SJSA1 (cell line): ENCODE measurements around the gene PLS3. TPM values are rescaled to one million over a fixed set of nuclear protein-coding genes. Genes with fewer than 3 reads are reported as not detected.
A peak's percentile ranks its signal among the peaks of the same experiment; 100 is the strongest.
"Not testable (repeated sequence)": the region's sequence is repeated elsewhere in the genome, so short reads cannot be mapped to it uniquely, and the experiment has no call there.

Experiments
- DNase-seq, 2 experiments: peaks; one replicate each; pipeline ENCODE4 v3.0.0-alpha.2; 2015 to 2020; ENCODE audit warnings: low spot score in 2 of 2, low read depth in 1 of 2
- H3K27ac ChIP-seq: fragments of 250-450 bp; sonication (Bioruptor Pico); 2 replicates; pipeline ENCODE4 v1.5.1; 2020; ENCODE audit warnings: mild to moderate bottlenecking, moderate library complexity
- H3K27me3 ChIP-seq: fragments of 250-450 bp; sonication (Bioruptor Pico); replicated peaks from 2 replicates; pipeline ENCODE4 v1.5.1; 2020; ENCODE audit warnings: mild to moderate bottlenecking, moderate library complexity
- H3K36me3 ChIP-seq: fragments of 250-450 bp; sonication (Bioruptor Pico); 2 replicates; pipeline ENCODE4 v1.5.1; 2020; ENCODE audit warnings: mild to moderate bottlenecking
- H3K4me1 ChIP-seq: fragments of 250-450 bp; sonication (Bioruptor Pico); replicated peaks from 2 replicates; pipeline ENCODE4 v1.6.1; 2021; ENCODE audit warnings: mild to moderate bottlenecking
- H3K4me3 ChIP-seq: fragments of 250-450 bp; sonication (Bioruptor Pico); 2 replicates; pipeline ENCODE4 v1.5.1; 2020; ENCODE audit warnings: mild to moderate bottlenecking
- H3K9me3 ChIP-seq: fragments of 250-450 bp; sonication (Bioruptor Pico); replicated peaks from 2 replicates; pipeline ENCODE4 v1.5.1; 2020; ENCODE audit warnings: mild to moderate bottlenecking
- total RNA-seq: library from RNA; depleted of rRNA; stranded (reverse); fragments of >200 nt; shearing (Covaris generic); gene quantifications from 2 replicates; pipeline ENCODE4 v1.2.3, GENCODE V29; 2014; rRNA removed

Gene PLS3, protein sequence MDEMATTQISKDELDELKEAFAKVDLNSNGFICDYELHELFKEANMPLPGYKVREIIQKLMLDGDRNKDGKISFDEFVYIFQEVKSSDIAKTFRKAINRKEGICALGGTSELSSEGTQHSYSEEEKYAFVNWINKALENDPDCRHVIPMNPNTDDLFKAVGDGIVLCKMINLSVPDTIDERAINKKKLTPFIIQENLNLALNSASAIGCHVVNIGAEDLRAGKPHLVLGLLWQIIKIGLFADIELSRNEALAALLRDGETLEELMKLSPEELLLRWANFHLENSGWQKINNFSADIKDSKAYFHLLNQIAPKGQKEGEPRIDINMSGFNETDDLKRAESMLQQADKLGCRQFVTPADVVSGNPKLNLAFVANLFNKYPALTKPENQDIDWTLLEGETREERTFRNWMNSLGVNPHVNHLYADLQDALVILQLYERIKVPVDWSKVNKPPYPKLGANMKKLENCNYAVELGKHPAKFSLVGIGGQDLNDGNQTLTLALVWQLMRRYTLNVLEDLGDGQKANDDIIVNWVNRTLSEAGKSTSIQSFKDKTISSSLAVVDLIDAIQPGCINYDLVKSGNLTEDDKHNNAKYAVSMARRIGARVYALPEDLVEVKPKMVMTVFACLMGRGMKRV
- total RNA-seq, result 285 and 317 TPM in 2 replicates

DNA sequence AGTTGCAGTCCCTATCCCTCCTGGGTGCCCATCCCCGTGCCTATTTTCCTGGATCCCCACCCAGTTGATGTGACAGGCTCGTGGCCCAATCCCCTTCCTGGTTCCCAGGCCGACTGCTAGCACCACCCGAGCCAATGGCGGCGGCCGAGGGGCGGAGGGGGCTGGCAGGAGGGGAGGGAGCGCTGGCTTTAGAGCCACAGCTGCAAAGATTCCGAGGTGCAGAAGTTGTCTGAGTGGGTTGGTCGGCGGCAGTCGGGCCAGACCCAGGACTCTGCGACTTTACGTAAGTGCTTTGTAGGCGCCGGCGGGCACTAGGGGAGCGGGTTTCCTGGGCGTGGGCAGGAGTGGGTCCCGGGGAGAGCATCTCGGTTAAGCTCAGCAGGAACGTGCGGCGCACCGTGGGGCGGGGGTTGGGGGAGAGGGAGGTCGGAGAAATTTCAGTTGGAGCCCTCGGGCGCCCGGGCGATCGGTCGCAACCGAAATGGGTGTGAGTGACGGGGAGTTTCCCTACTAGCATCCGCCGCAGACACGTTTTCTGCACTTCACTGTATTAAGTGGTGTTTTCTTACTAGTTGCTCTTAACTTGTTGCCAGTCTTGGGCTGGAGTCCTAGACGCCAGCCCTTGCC, at the start of gene PLS3:
PLS3 (plus strand) TSS at position 197 of the 627 bp plus-strand sequence. CDS start 49,077 bp downstream, outside the sequence.
- peak within 1 kb of the TSS; percentile 67 for H3K4me3 ChIP-seq
- DNase-seq, result peak; percentile 72 to 90
- peak within 1 kb of the TSS; percentile 60 for H3K27ac ChIP-seq
- H3K4me1 ChIP-seq, result peaks cover 25% of the 10 kb centered on the region
- H3K27me3 ChIP-seq, result no peaks in the 10 kb centered on the region
- H3K9me3 ChIP-seq, result no peaks in the 10 kb centered on the region
- H3K36me3 ChIP-seq, result peaks cover 3% of the 10 kb centered on the region; the same call in 1 of the 2 replicates

DNA sequence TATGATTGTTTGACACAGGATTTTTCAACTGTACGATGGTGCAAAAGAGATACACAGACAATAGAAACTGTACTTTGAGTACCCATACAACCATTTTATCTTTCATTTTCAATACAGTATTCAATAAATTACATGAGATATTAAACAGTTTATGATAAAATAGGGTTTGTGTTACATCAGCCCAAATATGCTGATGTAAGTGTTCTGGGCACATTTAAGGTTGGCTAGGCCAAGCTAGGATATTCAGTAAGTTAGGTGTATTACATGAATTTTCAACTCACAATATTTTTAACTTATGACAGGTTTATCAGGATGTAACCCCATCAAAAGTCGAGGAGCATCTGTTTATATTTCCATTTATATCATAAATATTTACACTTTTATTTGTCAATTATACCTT, 42.9 kb upstream of the PLS3 start:
- no peaks in the 10 kb centered on the region for H3K9me3 ChIP-seq
- H3K36me3 ChIP-seq, result no peaks in the 10 kb centered on the region
- no peak overlapping the region for H3K27ac ChIP-seq
- H3K27me3 ChIP-seq, result no peaks in the 10 kb centered on the region
- no peak overlapping the region for H3K4me3 ChIP-seq
- no peaks in the 10 kb centered on the region for H3K4me1 ChIP-seq
- DNase-seq, result no peak

DNA sequence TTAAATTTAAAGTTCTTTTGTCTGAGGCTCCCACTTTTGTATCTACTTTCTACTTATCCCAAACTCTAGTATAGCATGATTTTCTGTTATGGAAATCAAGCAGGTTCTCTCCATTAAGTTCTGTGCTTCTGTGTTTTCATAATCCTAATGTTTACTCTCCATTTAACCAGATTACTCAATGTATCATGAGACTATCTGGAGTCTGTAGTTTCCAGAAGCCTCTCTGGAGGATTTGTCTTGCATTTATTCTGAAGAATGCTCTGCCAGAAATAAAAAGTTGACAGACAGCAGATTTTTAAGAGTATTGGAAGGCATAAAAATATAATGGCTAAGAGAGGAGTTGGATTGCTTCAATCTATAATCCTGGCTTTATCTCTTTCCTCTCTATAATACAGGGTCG, 39.2 kb upstream of the PLS3 start:
- H3K36me3 ChIP-seq, result no peaks in the 10 kb centered on the region
- H3K9me3 ChIP-seq, result no peaks in the 10 kb centered on the region
- H3K27me3 ChIP-seq, result no peaks in the 10 kb centered on the region
- no peak overlapping the region for H3K4me3 ChIP-seq
- no peak overlapping the region for H3K27ac ChIP-seq
- no peaks in the 10 kb centered on the region for H3K4me1 ChIP-seq
- no peak for DNase-seq

DNA sequence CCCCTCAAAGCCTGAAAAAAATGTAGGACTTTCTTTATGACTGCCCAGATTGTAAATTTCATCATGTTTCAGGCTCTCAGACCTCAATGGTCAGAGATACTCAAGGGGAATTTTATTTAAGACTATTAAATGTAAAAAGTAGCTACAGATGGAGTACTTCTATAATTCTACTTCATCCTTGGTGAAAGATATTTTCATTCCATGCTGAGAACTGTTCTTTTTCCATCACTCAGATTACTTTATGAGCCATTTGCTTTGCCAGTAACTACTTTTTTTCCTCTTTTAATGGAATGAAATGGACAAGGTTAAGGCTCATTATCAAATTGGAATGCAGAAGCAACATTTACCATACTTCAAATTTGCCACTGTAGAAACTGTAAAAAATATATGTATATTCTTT, 38.0 kb upstream of the PLS3 start:
- H3K9me3 ChIP-seq, result no peaks in the 10 kb centered on the region
- H3K4me3 ChIP-seq, result no peak overlapping the region
- H3K27me3 ChIP-seq, result no peaks in the 10 kb centered on the region
- no peak for DNase-seq
- no peaks in the 10 kb centered on the region for H3K4me1 ChIP-seq
- H3K36me3 ChIP-seq, result no peaks in the 10 kb centered on the region
- no peak overlapping the region for H3K27ac ChIP-seq

DNA sequence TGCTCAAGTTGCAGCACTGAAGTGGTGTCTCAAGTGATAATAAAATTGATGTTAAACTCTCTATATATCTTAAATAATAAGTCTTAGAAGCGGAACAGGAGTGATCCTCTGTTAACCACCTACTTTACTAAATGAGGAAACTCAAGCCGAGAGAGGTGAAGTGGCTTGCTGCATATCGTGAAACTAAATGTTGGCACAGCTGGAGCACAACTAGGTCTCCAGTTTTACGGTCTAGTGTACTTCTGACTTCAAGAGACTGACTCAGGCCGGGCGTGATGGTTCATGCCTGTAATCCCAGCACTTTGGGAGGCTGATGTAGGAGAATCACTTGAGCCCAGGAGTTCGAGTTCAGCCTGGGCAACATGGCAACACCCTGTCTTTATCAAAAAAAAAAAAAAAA, 35.5 kb upstream of the PLS3 start:
- Histone ChIP-seq H3K9me3 (no peaks in the 10 kb centered on the region), H3K4me1 (no peaks in the 10 kb centered on the region), H3K27ac (no peak overlapping the region), H3K4me3 (no peak overlapping the region), H3K36me3 (no peaks in the 10 kb centered on the region), H3K27me3 (no peaks in the 10 kb centered on the region)
- no peak for DNase-seq

DNA sequence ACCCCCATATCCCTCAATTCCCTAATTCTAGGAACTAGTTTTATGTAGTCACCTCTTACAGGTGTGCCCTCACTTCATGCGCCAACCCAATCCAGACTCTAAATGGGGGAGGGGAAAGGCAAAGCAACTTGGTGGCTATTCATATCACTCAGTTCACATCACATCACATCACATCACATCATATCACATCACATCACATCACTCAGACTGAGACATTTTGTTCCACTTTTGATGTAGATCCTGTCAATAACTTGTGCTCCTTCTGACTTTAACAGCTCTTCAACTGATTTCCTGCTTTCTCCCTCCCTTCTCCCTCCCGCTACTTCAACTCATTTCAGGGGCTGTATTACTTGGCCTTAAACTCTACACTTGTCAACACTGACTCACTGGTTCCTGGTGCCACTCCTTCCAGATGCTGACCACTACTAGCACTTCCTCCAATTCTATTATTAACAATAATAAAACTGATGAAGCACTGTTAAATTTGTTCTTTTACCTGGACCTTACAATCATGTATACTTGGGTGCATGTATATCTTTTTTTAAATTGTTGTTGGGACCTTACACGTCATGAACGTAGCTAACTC, 29.1 kb upstream of the PLS3 start:
- Histone ChIP-seq H3K27me3 (no peaks in the 10 kb centered on the region), H3K4me1 (no peaks in the 10 kb centered on the region), H3K9me3 (no peaks in the 10 kb centered on the region), H3K36me3 (no peaks in the 10 kb centered on the region), H3K4me3 (no peak overlapping the region), H3K27ac (no peak overlapping the region)
- no peak for DNase-seq

DNA sequence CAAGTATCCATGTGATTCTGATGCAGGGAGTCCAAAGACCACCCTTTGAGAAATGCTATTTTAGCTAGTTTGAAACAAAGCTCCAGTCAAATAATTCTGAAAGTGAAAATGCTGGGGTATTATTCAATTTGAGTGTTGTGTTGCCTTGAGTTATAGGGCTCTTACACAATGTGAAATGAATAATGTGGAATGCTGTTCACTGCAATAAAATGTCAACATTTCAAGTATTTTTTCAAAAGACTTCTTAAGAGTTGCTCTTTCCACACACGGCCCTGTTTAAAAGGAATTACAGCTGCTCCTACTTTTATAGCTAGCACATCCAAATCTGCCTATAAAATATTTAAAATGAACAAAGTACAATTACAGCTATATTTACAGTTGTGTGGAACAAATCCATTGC, 27.5 kb upstream of the PLS3 start:
- Histone ChIP-seq H3K4me3 (no peak overlapping the region), H3K27me3 (no peaks in the 10 kb centered on the region), H3K4me1 (no peaks in the 10 kb centered on the region), H3K36me3 (no peaks in the 10 kb centered on the region), H3K27ac (no peak overlapping the region), H3K9me3 (no peaks in the 10 kb centered on the region)
- DNase-seq, result no peak

DNA sequence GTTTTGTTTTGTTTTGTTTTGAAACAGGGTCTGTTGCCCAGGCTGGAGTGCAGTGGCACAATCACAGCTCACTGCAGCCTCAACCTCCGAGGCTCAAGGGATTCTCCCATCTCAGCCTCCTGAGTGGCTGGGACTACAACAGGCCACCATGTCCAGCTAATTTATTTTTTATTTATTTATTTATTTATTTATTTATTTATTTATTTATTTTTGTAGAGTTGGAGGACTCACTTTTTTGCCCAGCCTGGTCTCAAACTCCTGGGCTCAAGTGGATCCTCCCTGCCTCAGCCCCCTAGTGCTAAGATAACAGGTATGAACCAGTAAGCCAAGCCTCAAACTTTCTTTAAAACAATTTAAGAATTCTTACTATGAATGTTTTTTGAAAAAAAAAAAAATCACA, 26.6 kb upstream of the PLS3 start:
- Histone ChIP-seq H3K4me1 (no peaks in the 10 kb centered on the region), H3K27ac (no peak overlapping the region), H3K9me3 (no peaks in the 10 kb centered on the region), H3K4me3 (no peak overlapping the region), H3K36me3 (no peaks in the 10 kb centered on the region), H3K27me3 (no peaks in the 10 kb centered on the region)
- DNase-seq, result no peak

DNA sequence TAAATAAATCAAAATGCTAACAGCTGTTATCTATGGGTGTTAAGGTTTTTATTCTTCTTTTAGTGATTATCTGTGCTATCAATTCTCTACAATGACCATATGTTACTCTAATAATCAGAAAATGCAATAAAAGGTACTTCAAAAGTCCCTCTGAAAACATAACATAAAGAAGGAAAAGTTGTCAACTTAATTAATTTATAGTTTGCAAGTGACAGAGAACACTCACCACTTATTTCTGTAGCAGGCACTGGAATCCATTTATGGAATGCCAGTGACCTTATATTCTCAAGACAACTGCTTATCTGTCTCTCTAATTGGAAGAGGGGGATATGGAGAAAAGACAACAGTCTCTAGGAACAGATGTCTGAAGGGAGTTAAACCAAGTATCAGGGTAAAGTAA, 25.6 kb upstream of the PLS3 start:
- Histone ChIP-seq H3K27me3 (no peaks in the 10 kb centered on the region), H3K27ac (no peak overlapping the region), H3K4me3 (no peak overlapping the region), H3K9me3 (no peaks in the 10 kb centered on the region), H3K36me3 (no peaks in the 10 kb centered on the region), H3K4me1 (no peaks in the 10 kb centered on the region)
- DNase-seq, result no peak

DNA sequence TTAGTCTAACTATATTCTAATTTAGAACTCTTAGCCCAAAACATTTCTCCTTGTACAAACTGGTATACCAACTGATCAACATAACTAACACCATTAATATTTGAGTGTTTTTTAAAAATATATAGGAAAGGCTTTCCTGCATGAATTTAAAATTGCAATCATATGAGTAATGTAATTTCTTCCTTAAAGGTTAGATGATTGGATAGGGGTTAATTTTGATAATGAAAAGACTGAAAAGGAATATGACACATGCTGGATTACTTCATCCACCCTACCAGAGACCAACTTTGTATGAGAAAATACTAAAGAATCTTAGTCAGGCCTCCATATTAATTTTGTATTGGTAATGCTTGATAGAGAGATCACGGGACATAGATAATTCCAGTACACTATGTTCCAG, 25.1 kb upstream of the PLS3 start:
- Histone ChIP-seq H3K4me3 (no peak overlapping the region), H3K27me3 (no peaks in the 10 kb centered on the region), H3K4me1 (no peaks in the 10 kb centered on the region), H3K36me3 (no peaks in the 10 kb centered on the region), H3K27ac (no peak overlapping the region), H3K9me3 (no peaks in the 10 kb centered on the region)
- no peak for DNase-seq

DNA sequence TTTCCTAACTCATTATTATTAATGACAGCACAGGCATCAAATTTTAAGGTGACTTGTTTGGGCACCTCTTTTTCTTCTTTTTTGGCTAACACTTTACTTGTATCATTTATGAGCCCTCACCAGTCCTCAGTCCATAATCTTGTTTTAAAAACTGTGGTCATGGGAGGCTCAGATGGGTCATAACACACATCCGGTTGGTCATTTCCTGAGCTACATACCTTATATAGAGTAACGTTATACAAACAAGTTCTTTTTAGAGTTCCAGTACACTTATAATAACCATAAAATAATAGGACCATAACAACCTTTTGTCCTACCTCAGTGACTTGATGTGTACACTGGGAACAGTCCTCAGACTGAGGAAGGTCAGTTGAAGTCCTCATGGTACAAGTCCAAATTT, 21.1 kb upstream of the PLS3 start:
- DNase-seq, result no peak
- Histone ChIP-seq H3K36me3 (no peaks in the 10 kb centered on the region), H3K27me3 (no peaks in the 10 kb centered on the region), H3K9me3 (no peaks in the 10 kb centered on the region), H3K27ac (no peak overlapping the region), H3K4me1 (no peaks in the 10 kb centered on the region), H3K4me3 (no peak overlapping the region)

DNA sequence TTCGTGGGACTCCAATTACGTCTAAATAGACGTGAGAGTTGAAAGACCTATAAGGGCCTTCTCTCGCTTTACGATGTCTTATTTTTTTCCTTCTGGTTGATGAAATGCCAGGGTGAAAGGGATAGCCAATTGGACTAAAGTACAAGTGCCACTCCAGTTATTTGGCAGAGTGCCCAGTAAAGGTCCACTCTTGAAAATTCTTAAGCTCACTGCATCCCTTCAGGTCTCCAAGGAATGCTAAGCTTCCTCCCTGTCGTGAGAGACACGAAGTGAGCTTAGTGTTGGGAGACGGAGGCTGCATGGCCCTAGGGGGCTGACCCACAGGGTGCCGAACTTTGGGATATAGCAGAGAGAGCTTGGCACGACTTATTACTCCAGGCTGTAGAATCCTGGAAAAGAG, 19.9 kb upstream of the PLS3 start:
- not testable (repeated sequence) for H3K27ac ChIP-seq, H3K27me3 ChIP-seq, H3K4me1 ChIP-seq, H3K36me3 ChIP-seq, DNase-seq, H3K4me3 ChIP-seq, H3K9me3 ChIP-seq

DNA sequence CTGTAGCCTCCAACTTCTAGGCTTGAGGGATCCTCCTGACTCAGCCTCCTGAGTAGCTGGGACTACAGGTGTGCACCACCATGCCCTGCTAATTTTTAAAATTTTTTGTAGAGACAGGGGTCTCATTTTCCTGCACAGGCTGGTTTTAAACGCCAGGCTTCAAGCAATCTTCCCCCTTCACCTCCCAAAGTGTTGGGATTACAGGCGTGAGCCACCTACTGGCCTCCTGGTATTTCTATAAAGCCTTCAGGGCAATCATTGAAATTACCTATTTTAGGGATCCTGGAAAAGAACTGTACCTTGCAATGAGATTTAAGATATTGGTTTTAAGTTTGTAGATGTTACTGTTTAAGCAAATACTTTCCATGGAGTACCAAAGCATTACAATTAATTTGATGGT, 13.5 kb upstream of the PLS3 start:
- Histone ChIP-seq H3K36me3 (no peaks in the 10 kb centered on the region), H3K27me3 (no peaks in the 10 kb centered on the region), H3K9me3 (no peaks in the 10 kb centered on the region), H3K27ac (no peak overlapping the region), H3K4me1 (peaks cover 3% of the 10 kb centered on the region), H3K4me3 (no peak overlapping the region)
- no peak for DNase-seq

DNA sequence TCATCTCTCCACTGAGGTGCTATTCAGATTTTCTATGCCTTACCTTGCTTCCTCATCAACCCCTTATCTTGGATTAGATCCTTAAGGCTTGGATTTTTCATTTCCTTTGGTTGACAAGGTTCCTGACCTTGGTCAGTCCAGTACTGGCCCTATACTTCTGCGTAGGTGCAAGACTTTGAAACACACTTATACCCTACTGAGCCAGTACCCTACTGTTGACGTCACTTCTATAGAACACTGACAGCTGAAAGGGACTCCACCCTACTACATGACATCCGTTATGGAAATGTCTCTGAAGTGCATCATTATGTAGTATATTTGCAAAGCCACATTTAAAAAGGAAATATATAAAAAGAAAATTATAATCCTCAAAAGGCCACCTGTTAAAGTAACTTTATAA, 12.0 kb upstream of the PLS3 start:
- Histone ChIP-seq H3K27me3 (no peaks in the 10 kb centered on the region), H3K9me3 (no peaks in the 10 kb centered on the region), H3K36me3 (no peaks in the 10 kb centered on the region), H3K27ac (no peak overlapping the region), H3K4me3 (no peak overlapping the region), H3K4me1 (peaks cover 8% of the 10 kb centered on the region)
- DNase-seq, result no peak
